ENCODE results near the gene PMIS2. TPM values are rescaled to one million over a fixed set of nuclear protein-coding genes. Genes with fewer than 3 reads are reported as not detected.

PMIS2 gene
- total RNA-seq, 3 donors from 2014 or later: not detected

DNA sequence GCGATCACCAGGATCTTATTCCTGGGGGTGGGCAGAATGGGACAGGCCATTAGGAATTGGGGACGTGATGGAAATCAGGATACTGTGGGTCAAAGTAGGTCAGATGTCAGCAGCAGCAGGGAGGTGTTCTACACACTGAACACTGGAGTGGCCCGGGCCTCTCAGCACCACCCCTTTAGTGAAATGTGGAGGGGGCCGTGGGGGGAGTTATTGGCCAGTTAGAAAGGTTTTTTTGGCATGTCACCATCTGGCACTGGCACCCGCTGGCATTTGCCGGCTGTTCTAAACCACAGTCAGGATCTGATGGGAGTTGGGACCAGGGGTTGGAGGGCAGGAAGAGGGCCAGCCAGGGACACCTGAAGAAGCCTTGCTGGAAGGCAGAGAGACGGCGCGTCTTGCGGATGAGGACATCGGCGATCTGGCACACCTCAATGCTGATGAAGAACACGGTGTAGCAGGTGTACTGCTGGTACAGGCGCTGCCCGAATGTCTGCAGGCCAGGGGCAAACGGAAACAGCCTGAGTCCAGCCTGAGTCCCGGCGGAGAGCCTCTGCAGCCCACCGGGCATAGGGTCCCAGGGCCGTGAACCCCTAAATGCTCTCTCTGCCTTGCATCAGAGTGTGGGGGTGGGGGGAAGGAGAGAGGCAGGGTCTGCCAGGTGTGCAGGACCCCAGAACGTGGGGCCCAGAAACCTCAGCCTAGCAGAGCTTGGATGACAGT, 34.7 kb upstream of the PMIS2 start:
- intact Hi-C loops (cut with DNase I; ENCODE audit: low total_unique reads): no loop called here
- Histone ChIP-seq H3K27me3 (no peaks in the 10 kb centered on the region), H3K4me1 (no peaks in the 10 kb centered on the region), H3K4me3 (no peak overlapping the region), H3K27ac (no peak overlapping the region), H3K9me3 (no peaks in the 10 kb centered on the region), H3K36me3 (no peaks in the 10 kb centered on the region)
- TF ChIP-seq POLR2AphosphoS5 (IDR thresholded peaks at IDR 0.05): no peak
- no peak for TF ChIP-seq POLR2A (IDR thresholded peaks at IDR 0.05)
- TF ChIP-seq, protein P1, sequence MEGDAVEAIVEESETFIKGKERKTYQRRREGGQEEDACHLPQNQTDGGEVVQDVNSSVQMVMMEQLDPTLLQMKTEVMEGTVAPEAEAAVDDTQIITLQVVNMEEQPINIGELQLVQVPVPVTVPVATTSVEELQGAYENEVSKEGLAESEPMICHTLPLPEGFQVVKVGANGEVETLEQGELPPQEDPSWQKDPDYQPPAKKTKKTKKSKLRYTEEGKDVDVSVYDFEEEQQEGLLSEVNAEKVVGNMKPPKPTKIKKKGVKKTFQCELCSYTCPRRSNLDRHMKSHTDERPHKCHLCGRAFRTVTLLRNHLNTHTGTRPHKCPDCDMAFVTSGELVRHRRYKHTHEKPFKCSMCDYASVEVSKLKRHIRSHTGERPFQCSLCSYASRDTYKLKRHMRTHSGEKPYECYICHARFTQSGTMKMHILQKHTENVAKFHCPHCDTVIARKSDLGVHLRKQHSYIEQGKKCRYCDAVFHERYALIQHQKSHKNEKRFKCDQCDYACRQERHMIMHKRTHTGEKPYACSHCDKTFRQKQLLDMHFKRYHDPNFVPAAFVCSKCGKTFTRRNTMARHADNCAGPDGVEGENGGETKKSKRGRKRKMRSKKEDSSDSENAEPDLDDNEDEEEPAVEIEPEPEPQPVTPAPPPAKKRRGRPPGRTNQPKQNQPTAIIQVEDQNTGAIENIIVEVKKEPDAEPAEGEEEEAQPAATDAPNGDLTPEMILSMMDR (IDR thresholded peaks at IDR 0.05): no peak
- no peak for DNase-seq (ENCODE audit: low spot score in 2 of 2)

DNA sequence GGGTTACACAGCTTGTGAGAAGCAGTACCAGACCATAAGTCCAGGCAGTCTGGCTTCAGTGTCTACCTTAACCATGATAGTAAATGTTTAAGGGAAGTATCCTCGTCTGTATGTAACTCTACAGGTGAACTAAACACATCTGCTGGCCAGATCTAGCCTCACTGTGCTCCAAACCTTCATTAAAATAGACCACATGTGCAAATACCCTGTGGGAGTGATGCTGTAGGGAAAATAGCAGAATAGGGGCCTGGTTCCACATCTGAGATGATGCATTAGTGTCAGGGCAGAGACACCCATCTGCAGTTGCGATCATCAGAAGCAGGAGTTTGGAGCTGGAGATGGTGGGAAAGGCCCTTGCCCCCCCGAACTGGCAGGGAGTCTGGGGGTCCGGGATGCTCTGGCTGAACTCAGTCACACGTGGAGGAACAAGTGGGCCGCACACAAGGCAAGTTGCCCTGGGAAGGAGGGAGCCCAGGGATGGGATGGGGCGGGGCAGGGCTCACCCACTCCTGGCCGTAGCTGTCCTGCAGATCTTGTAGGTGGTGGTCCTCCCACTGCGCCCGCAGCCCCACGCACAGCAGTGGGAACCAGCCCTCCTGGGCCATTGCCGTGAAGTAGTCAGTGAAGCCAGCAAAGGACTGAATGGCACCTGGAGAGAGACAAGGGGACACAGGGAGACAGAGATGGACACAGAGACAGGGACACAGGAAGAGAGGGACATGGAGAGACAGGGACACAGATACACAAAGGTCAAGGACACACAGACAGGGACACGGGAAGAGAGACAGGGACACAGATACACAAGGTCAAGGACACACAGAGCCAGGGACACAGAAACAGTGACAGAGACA, 33.2 kb upstream of the PMIS2 start:
- Histone ChIP-seq H3K27me3 (peaks cover 0 to 3% of the 10 kb centered on the region in 2 donors), H3K27ac (no peak overlapping the region), H3K36me3 (no peaks in the 10 kb centered on the region), H3K4me3 (no peak overlapping the region), H3K4me1 (no peaks in the 10 kb centered on the region), H3K9me3 (no peaks in the 10 kb centered on the region)
- DNase-seq (ENCODE audit: low spot score in 2 of 2): no peak
- TF ChIP-seq, protein P1 (IDR thresholded peaks at IDR 0.05): no peak
- no peak for TF ChIP-seq POLR2AphosphoS5 (IDR thresholded peaks at IDR 0.05)
- TF ChIP-seq POLR2A (IDR thresholded peaks at IDR 0.05): no peak
- intact Hi-C loops (cut with DNase I; ENCODE audit: low total_unique reads): no loop called here

DNA sequence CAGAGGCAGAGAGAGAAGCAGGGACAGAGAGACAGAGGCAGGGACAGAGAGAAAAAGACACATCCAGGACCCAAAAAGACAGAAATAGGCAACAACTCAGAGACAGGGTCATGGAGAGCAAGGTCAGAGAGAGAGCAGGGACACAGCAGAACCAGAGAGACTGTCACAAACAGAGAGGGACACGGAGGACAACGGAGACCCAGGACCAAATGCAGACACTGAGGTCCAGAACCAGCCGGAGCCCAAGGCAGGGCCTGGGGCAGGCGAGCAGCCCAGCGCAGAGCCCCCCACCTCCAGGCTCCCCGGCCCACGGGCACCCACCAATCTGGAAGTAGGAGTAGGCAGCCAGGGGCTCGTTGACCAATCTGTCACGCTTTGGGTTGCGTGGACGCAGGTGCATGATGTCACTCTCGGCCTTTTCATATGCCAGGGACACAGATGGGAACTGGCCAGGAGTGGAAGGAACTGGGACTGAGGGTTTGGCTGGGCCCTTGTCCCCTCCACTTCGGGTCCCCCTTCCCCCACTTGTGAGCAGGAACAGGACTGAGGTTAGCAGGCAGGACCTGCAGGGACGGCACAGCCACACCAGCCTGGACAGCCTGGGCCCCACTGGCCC, 32.5 kb upstream of the PMIS2 start:
- H3K27me3 ChIP-seq: peaks cover 3 to 5% of the 10 kb centered on the region in 2 donors
- no peak overlapping the region for H3K27ac ChIP-seq
- no peaks in the 10 kb centered on the region for H3K4me1 ChIP-seq
- DNase-seq (ENCODE audit: low spot score in 2 of 2): no peak
- no peaks in the 10 kb centered on the region for H3K36me3 ChIP-seq
- TF ChIP-seq, protein P1 (IDR thresholded peaks at IDR 0.05): no peak
- no peak for TF ChIP-seq POLR2AphosphoS5 (IDR thresholded peaks at IDR 0.05)
- no peak for TF ChIP-seq POLR2A (IDR thresholded peaks at IDR 0.05)
- H3K9me3 ChIP-seq: no peaks in the 10 kb centered on the region
- H3K4me3 ChIP-seq: no peak overlapping the region
- intact Hi-C loops (cut with DNase I; ENCODE audit: low total_unique reads): no loop called here

DNA sequence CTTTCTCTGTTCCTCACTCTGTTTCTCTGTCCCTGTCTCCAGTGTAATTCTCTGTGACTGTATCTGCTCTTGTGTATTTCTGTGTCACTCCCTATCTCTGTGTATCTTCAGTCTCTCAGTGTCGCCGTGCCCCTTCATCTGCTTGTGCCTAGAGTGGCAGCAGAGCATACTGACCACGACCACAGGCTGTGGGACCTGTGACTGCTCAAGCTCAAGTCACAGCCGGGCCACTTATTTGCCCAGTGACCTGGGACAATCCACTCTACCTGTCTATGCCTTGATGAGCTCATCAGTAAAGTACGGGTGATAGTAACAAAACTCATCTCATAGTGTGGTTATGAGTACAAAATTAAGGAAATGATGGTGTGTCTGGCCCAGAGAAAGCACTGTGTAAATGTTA, 31.9 kb upstream of the PMIS2 start:
- Histone ChIP-seq H3K36me3 (no peaks in the 10 kb centered on the region), H3K4me1 (no peaks in the 10 kb centered on the region), H3K4me3 (no peak overlapping the region), H3K27ac (no peak overlapping the region), H3K27me3 (peaks cover 3 to 11% of the 10 kb centered on the region in 2 donors), H3K9me3 (no peaks in the 10 kb centered on the region)
- no peak for DNase-seq (ENCODE audit: low spot score in 2 of 2)
- intact Hi-C loops (cut with DNase I; ENCODE audit: low total_unique reads): no loop called here
- no peak for TF ChIP-seq POLR2A (IDR thresholded peaks at IDR 0.05)
- TF ChIP-seq, protein P1 (IDR thresholded peaks at IDR 0.05): no peak

Measured in breast epithelium (tissue), 4 donors.